PC-9 (cell line): Measurements from ENCODE around the gene GDPD4.
"Not testable (repeated sequence)": the region's sequence is repeated elsewhere in the genome, so short reads cannot be mapped to it uniquely, and the experiment has no call there.

Experiments used
- CTCF ChIP-seq: fragments of 200-600 bp; sonication (generic); conservative IDR thresholded peaks from 2 replicates; pipeline ENCODE4 v1.6.1; 2017; ENCODE audit warnings: mixed run types, antibody characterized with exemption, mild to moderate bottlenecking, moderate library complexity
- EZH2 ChIP-seq: fragments of 200-600 bp; sonication (generic); IDR thresholded peaks from 2 replicates; pipeline ENCODE4 v1.8.0; 2017; ENCODE audit warnings: antibody characterized with exemption, low read depth

DNA sequence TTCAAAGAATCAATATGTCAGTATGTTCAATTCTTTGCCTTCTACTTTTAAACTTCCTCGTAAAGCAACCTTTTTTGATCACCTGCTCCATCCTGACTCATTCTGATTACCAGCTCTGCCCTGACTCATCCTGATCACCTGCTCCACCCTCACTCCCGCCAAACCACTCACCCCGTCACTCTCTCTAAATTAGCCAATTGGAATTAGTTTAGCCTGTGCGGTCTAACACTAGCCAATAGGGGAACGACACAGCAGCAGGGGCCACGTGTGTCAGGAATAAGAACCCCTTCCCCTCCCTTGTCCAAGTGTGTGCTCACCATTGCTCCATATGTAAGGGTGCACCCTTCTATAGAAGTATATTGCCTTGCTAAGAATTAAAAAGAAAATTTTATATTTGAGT lies 1.5 kb downstream of the GDPD4 start:
- TF ChIP-seq CTCF, EZH2: not testable (repeated sequence)
